RWPE1 (cell line): ENCODE results near the gene NACC2.

Experiments used
- CTCF ChIA-PET: fragments of 350-600 bp; sonication (Branson Sonifier 250); formaldehyde crosslinking; extraction: SDS; loops from one replicate; lab custom pipeline; 2021; lab: Yijun Ruan, JAX
- POLR2A ChIA-PET: fragments of 400-600 bp; formaldehyde crosslinking; extraction: SDS; loops from one replicate; lab custom pipeline; 2020; ENCODE audit warnings: antibody characterized with exemption; ENCODE audit not compliant: low non-redundant PET; lab: Yijun Ruan, JAX
- DNase-seq: peaks from one replicate; pipeline ENCODE4 v3.0.0; 2012; ENCODE audit warnings: low spot score
- H3K27ac ChIP-seq: fragments of 450-650 bp; 2 replicates; pipeline ENCODE4 v1.5.1; 2017
- CTCF ChIP-seq: fragments of 450-650 bp; conservative IDR thresholded peaks from 2 replicates; pipeline ENCODE4 v1.5.1; 2017; ENCODE audit warnings: low read depth, mild to moderate bottlenecking

The NACC2 gene

GRCh38 chr9:136089697-136090045 lies 5.4 kb downstream of the NACC2 start:
- peak; percentile 69 for DNase-seq
- ChIA-PET POLR2A (interaction anchor here (1.0 kb wide), 1 partner anchor 28 kb away, joined by 6 read pairs; no protein-coding TSS in a partner anchor), CTCF (interaction anchor here (0.6 to 2.1 kb wide), 22 partner anchors 8 to 526 kb away, joined by 3 to 33 read pairs (median 4); partner anchors contain the start of gene TMEM250)
- H3K27ac ChIP-seq, result peak overlapping the region; percentile 87
- TF ChIP-seq CTCF, result peak; percentile 69

DNA sequence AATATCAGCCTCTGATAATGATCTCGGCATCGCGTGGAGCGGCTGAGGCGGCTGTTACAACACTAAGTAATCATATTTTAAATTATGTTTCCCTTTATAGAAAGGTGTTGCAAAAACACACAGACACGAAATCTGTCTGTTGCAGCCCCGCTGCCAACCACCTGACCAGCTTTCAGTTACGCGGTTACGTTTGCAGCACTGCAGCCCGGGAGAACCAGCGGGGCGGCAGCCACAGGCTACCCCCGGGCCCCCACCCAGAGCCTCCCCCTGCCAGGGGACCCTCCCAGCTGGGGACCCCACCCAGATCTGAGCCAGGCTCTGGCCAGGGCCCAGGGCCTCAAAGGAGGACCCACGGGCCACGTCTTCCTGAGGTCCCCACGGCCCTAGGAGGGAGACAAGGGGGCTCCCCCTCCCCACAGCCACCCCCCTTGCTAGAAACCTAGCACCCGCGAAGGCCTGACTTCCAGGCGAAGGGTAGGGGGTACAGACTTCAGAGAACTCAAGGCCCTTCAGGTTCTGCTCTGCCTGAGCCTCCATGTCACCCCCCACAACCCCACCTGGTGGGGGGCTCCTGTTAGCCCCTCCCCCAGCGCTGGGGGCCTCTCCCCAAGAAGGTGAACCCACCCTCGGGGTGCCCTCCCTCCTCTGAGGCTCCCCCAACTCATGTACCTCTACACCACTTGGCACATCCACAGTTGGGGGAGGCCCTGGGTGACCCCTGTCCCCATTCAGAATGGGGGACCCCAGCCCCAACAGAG lies 6.0 kb downstream of the NACC2 start:
- POLR2A ChIA-PET, result interaction anchor here (1.0 kb wide), 1 partner anchor 28 kb away, joined by 6 read pairs; no protein-coding TSS in a partner anchor
- TF ChIP-seq CTCF, result no peak
- CTCF ChIA-PET, result interaction anchor here (0.6 to 2.1 kb wide), 19 partner anchors 8 to 527 kb away, joined by 3 to 33 read pairs (median 4); partner anchors contain the start of genes TMEM250 and UBAC1

DNA sequence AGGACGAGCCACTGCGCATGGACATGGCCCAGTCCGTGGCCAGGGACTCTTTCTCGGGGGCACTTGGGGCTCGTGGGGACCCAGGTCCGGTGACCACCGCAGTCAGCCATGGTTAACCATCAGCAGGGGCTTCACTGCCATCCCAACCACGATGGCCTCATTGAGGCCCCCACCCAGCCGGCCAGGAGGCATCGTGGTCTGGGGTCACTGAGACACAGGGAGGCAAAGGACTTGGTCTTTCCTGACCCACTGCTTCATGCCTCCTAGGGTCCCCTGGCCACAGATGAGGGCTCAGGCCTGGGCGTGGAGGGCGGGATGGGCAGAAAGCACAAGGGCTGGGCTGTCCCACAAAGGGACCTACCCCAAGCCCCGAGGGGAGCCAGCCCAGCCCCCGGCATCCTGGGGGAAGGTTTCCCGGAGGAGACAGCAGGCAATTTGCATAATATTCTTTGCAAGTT lies 6.6 kb downstream of the NACC2 start:
- no peak for DNase-seq
- CTCF ChIA-PET, result interaction anchor here (0.6 kb wide), 1 partner anchor 34 kb away, joined by 4 read pairs; no protein-coding TSS in a partner anchor
- no peak for TF ChIP-seq CTCF

More for the DNA sequence above, 6.0 kb downstream of the NACC2 start:
- H3K27ac ChIP-seq, result peak overlapping the region; percentile 59
- DNase-seq, result no peak

DNA sequence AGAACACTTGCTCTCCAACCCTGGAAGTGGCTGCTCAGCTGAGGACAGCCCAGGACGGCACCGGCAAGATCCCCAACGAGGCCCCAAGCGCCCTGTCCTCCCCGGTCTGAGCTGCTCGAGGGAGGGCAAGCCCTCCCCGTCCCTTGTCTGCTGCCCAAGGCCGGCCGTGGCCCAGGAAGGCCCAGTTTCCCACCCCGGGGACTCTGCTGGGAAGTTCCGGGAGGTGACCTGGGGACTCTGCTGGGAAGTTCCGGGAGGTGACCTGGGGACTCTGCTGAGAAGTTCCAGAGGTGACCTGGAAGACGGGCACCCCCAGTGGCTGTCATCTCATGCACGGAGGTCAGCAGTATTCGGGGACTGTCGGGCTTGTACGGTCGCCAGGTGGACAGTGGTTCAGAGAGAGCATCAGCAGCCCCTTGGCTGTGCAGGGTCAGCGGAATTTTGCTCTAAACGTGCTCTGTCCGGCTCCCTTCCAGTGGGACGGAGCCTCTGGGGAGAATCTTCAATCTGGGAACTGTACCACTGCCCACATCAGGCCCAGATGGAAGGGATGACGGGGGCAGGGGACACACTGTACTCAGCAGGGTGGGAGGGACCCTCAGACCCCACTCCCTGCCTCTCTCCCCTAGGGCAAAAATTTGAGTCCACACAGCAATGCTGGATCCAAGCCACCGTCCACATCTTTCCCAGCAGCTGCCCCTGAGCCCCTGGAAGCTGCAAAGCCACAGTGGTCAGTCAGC lies 7.2 kb downstream of the NACC2 start:
- ChIA-PET POLR2A (no interaction called here), CTCF (interaction anchor here (0.6 kb wide), 1 partner anchor 35 kb away, joined by 4 read pairs; no protein-coding TSS in a partner anchor)
- H3K27ac ChIP-seq, result peak overlapping the region; percentile 59
- DNase-seq, result no peak
- TF ChIP-seq CTCF, result no peak

More for the DNA sequence above, 6.6 kb downstream of the NACC2 start:
- POLR2A ChIA-PET, result no interaction called here
- H3K27ac ChIP-seq, result peak overlapping the region; percentile 59

DNA sequence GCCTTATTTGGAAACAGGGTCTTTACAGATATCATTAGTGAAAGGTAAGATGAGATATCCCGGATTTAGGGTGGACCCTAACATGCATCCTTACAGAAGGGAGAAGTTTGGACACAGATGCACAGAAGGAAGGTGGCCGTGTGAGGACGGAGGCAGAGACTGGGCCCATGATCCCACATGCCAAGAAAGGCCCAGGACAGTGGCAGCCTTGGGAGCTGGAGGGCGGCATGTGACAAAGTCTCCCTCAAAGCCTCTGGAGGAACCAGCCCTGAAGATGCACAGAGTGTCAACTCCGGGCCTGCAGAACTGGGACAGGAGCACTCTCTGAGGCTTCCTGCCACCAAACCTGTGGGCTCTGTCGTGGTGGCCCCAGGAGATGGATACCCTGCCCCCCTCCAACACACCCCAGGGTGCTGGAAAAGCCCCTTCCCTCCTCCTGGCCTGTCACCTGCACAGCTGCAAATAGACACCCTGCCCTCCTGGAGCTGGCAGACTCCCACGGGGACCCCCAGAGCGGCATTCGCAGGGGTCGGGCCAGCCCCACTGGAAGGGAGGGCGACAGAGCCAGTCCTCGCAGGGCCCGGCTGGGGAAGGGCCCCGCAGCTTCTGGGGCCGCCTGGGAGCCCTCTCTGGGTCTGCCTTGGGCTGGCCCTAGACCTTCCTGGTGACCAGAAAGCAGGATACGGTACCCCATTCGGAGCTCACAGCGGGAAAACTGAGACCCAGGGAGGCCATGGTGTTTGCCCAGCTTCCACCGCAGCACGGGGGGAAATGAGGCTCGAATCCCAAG lies 7.9 kb downstream of the NACC2 start:
- TF ChIP-seq CTCF, result no peak
- ChIA-PET POLR2A (no interaction called here), CTCF (interaction anchor here (0.6 to 1.0 kb wide), 4 partner anchors 22 to 302 kb away, joined by 3 to 5 read pairs (median 3); no protein-coding TSS in a partner anchor)
- peak overlapping the region; percentile 59 for H3K27ac ChIP-seq
- no peak for DNase-seq
